Fibroblast of lung (primary cell): ENCODE results near the gene COPB1.

ENCODE experiments used
- EZH2 ChIP-seq: IDR thresholded peaks from 2 replicates; pipeline ENCODE4 v1.5.1; 2012; ENCODE audit warnings: low read length, control low read depth, mild to moderate bottlenecking; ENCODE audit errors: missing control alignments
- TF ChIP-seq, protein P1 (sequence below), 2 donors: IDR thresholded peaks in 1 of 2; conservative IDR thresholded peaks in 1 of 2; 1 replicate in 1 of 2; 2 replicates in 1 of 2; pipeline ENCODE4 v1.5.1; 2011 to 2012; ENCODE audit warnings: low read length in 2 of 2, control low read depth in 1 of 2, inconsistent platforms in 1 of 2, low read depth in 1 of 2, mild to moderate bottlenecking in 1 of 2

DNA sequence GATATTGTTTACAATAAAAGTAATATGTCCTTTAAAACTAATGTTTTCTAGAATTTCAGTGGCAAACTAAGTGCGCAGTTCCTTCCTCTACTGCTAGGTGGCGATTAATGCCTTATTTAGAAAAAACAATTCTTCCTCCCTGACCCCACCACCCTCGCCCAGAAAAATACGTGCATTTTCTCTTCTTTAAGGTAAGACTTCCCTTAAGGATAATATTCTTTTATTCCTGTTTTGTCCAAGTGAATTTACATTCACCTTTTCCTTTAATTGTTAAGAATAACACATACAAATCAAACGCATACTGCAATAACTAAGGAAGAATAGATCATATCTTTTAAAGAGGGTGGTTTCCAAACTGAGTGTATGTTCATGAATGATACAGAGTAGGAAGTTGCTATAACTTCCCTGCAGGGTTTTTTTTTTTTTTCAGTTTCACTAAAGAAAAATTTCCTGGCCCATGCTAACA, 37.6 kb upstream of the COPB1 start:
- TF ChIP-seq EZH2: no peak
- TF ChIP-seq, protein P1, sequence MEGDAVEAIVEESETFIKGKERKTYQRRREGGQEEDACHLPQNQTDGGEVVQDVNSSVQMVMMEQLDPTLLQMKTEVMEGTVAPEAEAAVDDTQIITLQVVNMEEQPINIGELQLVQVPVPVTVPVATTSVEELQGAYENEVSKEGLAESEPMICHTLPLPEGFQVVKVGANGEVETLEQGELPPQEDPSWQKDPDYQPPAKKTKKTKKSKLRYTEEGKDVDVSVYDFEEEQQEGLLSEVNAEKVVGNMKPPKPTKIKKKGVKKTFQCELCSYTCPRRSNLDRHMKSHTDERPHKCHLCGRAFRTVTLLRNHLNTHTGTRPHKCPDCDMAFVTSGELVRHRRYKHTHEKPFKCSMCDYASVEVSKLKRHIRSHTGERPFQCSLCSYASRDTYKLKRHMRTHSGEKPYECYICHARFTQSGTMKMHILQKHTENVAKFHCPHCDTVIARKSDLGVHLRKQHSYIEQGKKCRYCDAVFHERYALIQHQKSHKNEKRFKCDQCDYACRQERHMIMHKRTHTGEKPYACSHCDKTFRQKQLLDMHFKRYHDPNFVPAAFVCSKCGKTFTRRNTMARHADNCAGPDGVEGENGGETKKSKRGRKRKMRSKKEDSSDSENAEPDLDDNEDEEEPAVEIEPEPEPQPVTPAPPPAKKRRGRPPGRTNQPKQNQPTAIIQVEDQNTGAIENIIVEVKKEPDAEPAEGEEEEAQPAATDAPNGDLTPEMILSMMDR (conservative IDR thresholded peaks at IDR 0.05 in 1 of 2, IDR thresholded peaks at IDR 0.05 in 1 of 2; ENCODE audit: low read depth in 1 of 2, low read length in 2 of 2): peak; percentile 76 to 88
